22Rv1 (cell line): ENCODE results near the gene ZNF428.

Experiments used
- CTCF ChIP-seq: fragments of 450-650 bp; IDR thresholded peaks from 2 replicates; pipeline ENCODE4 v1.5.1; 2017; ENCODE audit warnings: mild to moderate bottlenecking
- ZFX ChIP-seq: fragments of 450-650 bp; IDR thresholded peaks from 2 replicates; pipeline ENCODE4 v1.6.1; 2017; ENCODE audit warnings: antibody characterized with exemption, borderline replicate concordance

GRCh38 chr19:43589277-43589676 is 30.2 kb downstream of the ZNF428 start:
- TF ChIP-seq CTCF: no peak
- no peak for TF ChIP-seq ZFX
